Caco-2 (cell line): ENCODE results near the gene PLA2G2C. TPM values are rescaled to one million over a fixed set of nuclear protein-coding genes. Genes with fewer than 3 reads are reported as not detected.
"Not testable (repeated sequence)": the region's sequence is repeated elsewhere in the genome, so short reads cannot be mapped to it uniquely, and the experiment has no call there.

Experiments
- BruUV-seq: library from RNA; stranded (reverse); fragments of 400-500 nt; replicated peaks from 2 replicates; lab custom pipeline; 2021; lab: Mats Ljungman, UMichigan
- CTCF ChIA-PET: fragments of 300-600 bp; sonication (Branson Sonifier 250); formaldehyde crosslinking; loops from one replicate; lab custom pipeline; 2022; ENCODE audit warnings: antibody characterized with exemption; lab: Charles Lee
- POLR2A ChIA-PET: fragments of 300-600 bp; sonication (Branson Sonifier 250); formaldehyde crosslinking; loops from one replicate; lab custom pipeline; 2022; ENCODE audit warnings: antibody characterized with exemption; lab: Charles Lee
- DNase-seq, 2 experiments: peaks; one replicate each; pipeline versions ENCODE4 v3.0.0 to v3.0.0-alpha.2; 2020 to 2022
- H3K27me3 ChIP-seq: replicated peaks from 2 replicates; pipeline ENCODE4 v1.6.0; 2011; ENCODE audit warnings: low read length; ENCODE audit not compliant: control insufficient read depth, insufficient read depth
- H3K36me3 ChIP-seq: 2 replicates; pipeline ENCODE4 v1.5.1; 2011; ENCODE audit warnings: low read length; ENCODE audit not compliant: control insufficient read depth, insufficient read depth
- H3K4me1 ChIP-seq: fragments of 250-450 bp; sonication (Bioruptor Pico); 2 replicates; pipeline ENCODE4 v1.5.1; 2020; ENCODE audit warnings: mild to moderate bottlenecking
- H3K4me3 ChIP-seq: 2 replicates; pipeline ENCODE4 v1.5.1; 2011; ENCODE audit warnings: low read depth, mild to moderate bottlenecking, control low read depth, low read length
- H3K9me3 ChIP-seq: fragments of 250-450 bp; sonication (Bioruptor Pico); 2 replicates; pipeline ENCODE4 v1.5.1; 2020; ENCODE audit warnings: mild to moderate bottlenecking, moderate library complexity
- H3K27ac Mint-ChIP-seq: one replicate; pipeline ENCODE4 v1.8.0; 2022; ENCODE audit warnings: mixed read lengths; ENCODE audit not compliant: unreplicated experiment
- H3K27me3 Mint-ChIP-seq: one replicate; pipeline ENCODE4 v1.8.0; 2022; ENCODE audit warnings: mixed read lengths; ENCODE audit not compliant: insufficient read depth, unreplicated experiment
- H3K36me3 Mint-ChIP-seq: one replicate; pipeline ENCODE4 v1.8.0; 2022; ENCODE audit warnings: mild to moderate bottlenecking, mixed read lengths; ENCODE audit not compliant: insufficient read depth, unreplicated experiment
- H3K4me1 Mint-ChIP-seq: one replicate; pipeline ENCODE4 v1.8.0; 2022; ENCODE audit warnings: low read depth, mixed read lengths; ENCODE audit not compliant: unreplicated experiment
- H3K4me3 Mint-ChIP-seq: one replicate; pipeline ENCODE4 v1.8.0; 2022; ENCODE audit warnings: mild to moderate bottlenecking, moderate library complexity, mixed read lengths; ENCODE audit not compliant: unreplicated experiment
- H3K9me3 Mint-ChIP-seq: one replicate; pipeline ENCODE4 v1.8.0; 2022; ENCODE audit warnings: mixed read lengths; ENCODE audit not compliant: unreplicated experiment
- intact Hi-C: fragments of 100-400 bp; cut with micrococcal nuclease; formaldehyde crosslinking; loops from one replicate; pipeline ENCODE4 v1.10.0; 2022; ENCODE audit not compliant: unreplicated experiment
- total RNA-seq: library from RNA; stranded (reverse); gene quantifications from 2 replicates; pipeline ENCODE4 v1.2.3, GENCODE V29; 2022
- TF ChIP-seq, protein P1 (sequence below), 2 experiments: fragments of 200-600 bp in 1 of 2; IDR thresholded peaks; 1 replicate in 1 of 2; 2 replicates in 1 of 2; pipeline versions ENCODE4 v1.5.1 to v1.8.0; 2011 to 2022; ENCODE audit warnings: antibody characterized with exemption in 1 of 2, control low read depth in 1 of 2, inconsistent platforms in 1 of 2, low read depth in 1 of 2, low read length in 1 of 2, mild to moderate bottlenecking in 1 of 2, moderate library complexity in 1 of 2; ENCODE audit not compliant: insufficient read depth in 1 of 2, severe bottlenecking in 1 of 2, unreplicated experiment in 1 of 2

Gene PLA2G2C
- total RNA-seq, 1 experiment from 2014 or later: not detected

DNA sequence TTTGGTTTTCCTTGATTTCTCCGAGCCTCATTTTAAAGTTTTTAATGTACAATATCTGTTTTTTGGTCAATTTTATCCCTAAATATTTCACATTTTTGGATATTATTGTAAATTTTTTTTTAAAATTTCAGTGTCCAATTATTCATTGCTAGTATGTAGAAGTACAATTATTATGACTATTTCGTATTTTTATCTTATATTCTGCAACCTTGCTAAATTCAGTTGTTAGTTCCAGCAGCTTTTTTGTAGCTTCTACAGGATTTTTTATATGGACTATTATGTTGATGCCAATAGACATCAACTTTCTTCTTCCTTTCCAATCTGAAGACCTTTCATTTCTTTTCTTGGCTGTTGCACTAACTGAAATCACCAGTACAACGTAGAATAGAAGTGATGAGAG, 51.3 kb downstream of the PLA2G2C start:
- no TSS peak for BruUV-seq
- ChIA-PET POLR2A (no interaction called here), CTCF (no interaction called here)
- TF ChIP-seq, protein P1, sequence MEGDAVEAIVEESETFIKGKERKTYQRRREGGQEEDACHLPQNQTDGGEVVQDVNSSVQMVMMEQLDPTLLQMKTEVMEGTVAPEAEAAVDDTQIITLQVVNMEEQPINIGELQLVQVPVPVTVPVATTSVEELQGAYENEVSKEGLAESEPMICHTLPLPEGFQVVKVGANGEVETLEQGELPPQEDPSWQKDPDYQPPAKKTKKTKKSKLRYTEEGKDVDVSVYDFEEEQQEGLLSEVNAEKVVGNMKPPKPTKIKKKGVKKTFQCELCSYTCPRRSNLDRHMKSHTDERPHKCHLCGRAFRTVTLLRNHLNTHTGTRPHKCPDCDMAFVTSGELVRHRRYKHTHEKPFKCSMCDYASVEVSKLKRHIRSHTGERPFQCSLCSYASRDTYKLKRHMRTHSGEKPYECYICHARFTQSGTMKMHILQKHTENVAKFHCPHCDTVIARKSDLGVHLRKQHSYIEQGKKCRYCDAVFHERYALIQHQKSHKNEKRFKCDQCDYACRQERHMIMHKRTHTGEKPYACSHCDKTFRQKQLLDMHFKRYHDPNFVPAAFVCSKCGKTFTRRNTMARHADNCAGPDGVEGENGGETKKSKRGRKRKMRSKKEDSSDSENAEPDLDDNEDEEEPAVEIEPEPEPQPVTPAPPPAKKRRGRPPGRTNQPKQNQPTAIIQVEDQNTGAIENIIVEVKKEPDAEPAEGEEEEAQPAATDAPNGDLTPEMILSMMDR (IDR thresholded peaks at IDR 0.05; ENCODE audit: insufficient read depth in 1 of 2, low read depth in 1 of 2, low read length in 1 of 2, severe bottlenecking in 1 of 2, unreplicated experiment in 1 of 2): no peak
- no peaks in the 10 kb centered on the region for H3K36me3 Mint-ChIP-seq
- no peak for DNase-seq
- intact Hi-C loops: no loop called here
- H3K4me3 ChIP-seq: no peak overlapping the region
- peaks cover 10% of the 10 kb centered on the region for H3K9me3 Mint-ChIP-seq
- no peak overlapping the region for H3K27ac Mint-ChIP-seq
- H3K4me1 Mint-ChIP-seq: no peaks in the 10 kb centered on the region
- H3K9me3 ChIP-seq: no peaks in the 10 kb centered on the region
- H3K4me1 ChIP-seq: no peaks in the 10 kb centered on the region
- no peaks in the 10 kb centered on the region for H3K36me3 ChIP-seq
- H3K27me3 ChIP-seq: no peaks in the 10 kb centered on the region
- H3K27me3 Mint-ChIP-seq: peaks cover 2% of the 10 kb centered on the region
- H3K4me3 Mint-ChIP-seq: no peak overlapping the region

DNA sequence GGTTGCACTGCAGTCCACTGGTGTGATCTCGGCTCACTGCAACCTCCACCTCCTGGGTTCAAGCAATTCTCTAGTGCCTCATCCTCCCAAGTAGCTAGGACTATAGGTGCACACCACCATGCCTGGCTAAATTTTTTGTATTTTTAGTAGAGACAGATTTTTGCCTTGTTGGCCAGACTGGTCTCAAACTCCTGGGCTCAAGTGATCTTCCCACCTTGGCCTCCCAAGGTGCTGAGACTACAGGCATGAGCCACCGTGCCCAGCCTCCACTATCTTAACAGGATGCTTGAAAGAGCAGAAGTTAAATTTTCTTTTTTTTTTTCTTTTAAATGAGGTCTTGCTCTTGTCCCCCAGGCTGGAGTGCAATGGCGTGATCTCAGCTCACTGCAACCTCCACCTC, 55.8 kb downstream of the PLA2G2C start:
- H3K27me3 ChIP-seq, H3K4me1 ChIP-seq, H3K9me3 ChIP-seq, H3K4me3 Mint-ChIP-seq, H3K27me3 Mint-ChIP-seq, BruUV-seq, intact Hi-C loops, H3K36me3 ChIP-seq, DNase-seq, H3K4me1 Mint-ChIP-seq, POLR2A ChIA-PET, H3K36me3 Mint-ChIP-seq, H3K4me3 ChIP-seq, H3K27ac Mint-ChIP-seq, CTCF ChIA-PET: not testable (repeated sequence)
- H3K9me3 Mint-ChIP-seq: peaks cover 10% of the 10 kb centered on the region

DNA sequence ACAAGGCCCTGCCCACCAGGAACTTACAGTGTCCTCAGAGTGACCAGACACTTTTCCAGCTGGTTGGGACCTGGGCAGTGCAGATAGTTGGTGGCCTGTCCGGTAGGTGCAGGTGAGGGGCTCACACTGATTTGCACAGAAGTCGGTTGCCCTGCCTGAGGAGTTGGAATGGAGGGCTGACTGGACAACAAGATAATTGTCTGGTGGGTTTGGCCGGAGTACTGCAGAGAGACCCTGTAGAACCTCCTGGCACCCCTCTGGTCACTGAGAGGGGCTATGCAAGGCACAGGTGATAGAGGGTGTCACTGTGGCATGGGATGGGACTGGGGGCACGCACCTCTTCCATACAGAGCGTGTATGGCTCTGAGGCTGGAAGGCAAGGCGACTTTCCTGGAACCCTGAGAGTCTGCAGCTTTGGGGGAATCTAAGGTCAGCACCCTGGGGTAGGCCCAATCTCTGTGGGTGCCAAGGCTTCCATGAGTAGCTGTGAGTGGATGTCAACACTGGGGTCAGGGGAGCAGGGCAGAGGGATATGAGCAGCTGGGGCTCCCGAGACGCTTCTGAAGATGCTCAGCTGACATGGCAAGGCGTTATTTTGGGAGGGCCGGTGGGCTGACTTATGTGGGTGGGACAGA, 59.4 kb downstream of the PLA2G2C start:
- no peak overlapping the region for H3K4me3 ChIP-seq
- CTCF ChIA-PET: no interaction called here
- intact Hi-C loops: no loop called here

More for the DNA sequence above, 59.4 kb downstream of the PLA2G2C start:
- Mint-ChIP-seq H3K36me3 (no peaks in the 10 kb centered on the region), H3K27ac (no peak overlapping the region), H3K4me1 (no peaks in the 10 kb centered on the region), H3K27me3 (peaks cover 2% of the 10 kb centered on the region), H3K4me3 (no peak overlapping the region), H3K9me3 (peaks cover 10% of the 10 kb centered on the region)
- Histone ChIP-seq H3K27me3 (no peaks in the 10 kb centered on the region), H3K4me1 (no peaks in the 10 kb centered on the region), H3K9me3 (no peaks in the 10 kb centered on the region), H3K36me3 (no peaks in the 10 kb centered on the region)
- TF ChIP-seq, protein P1 (IDR thresholded peaks at IDR 0.05; ENCODE audit: insufficient read depth in 1 of 2, low read depth in 1 of 2, low read length in 1 of 2, severe bottlenecking in 1 of 2, unreplicated experiment in 1 of 2): no peak
- BruUV-seq: no TSS peak
- no peak for DNase-seq
- POLR2A ChIA-PET: no interaction called here
